Measurements from ENCODE around the gene CARNS1. TPM values are rescaled to one million over a fixed set of nuclear protein-coding genes. Genes with fewer than 3 reads are reported as not detected.

Gene CARNS1
- total RNA-seq, 3 donors from 2014 or later (not counting 1 experiment from before 2014, with no cell fraction given): 25.0 to 29.0 (median 25.0) TPM

GRCh38 chr11:67428052-67429001, 12.8 kb downstream of the CARNS1 start, which contains the start of gene RPS6KB2:
TSS of gene RPS6KB2 (plus strand) at chr11:67428494. CDS start at chr11:67428546, 52 bp downstream.
- Histone ChIP-seq H3K4me3 (ENCODE audit: low read length) (peak within 1 kb of the TSS; percentile 74), H3K4me1 (ENCODE audit: control insufficient read depth, insufficient read depth, low read length) (peaks cover 47% of the 10 kb centered on the region), H3K9me3 (ENCODE audit: control insufficient read depth, insufficient read depth, low read length) (no peaks in the 10 kb centered on the region), H3K27me3 (ENCODE audit: control insufficient read depth, insufficient read depth, low read length) (no peaks in the 10 kb centered on the region), H3K27ac (ENCODE audit: low read length) (peak within 1 kb of the TSS; percentile 83), H3K36me3 (ENCODE audit: control insufficient read depth, insufficient read depth, low read length) (peaks cover 18% of the 10 kb centered on the region)
- peak; percentile 90 to 96 (median 91) for ATAC-seq
- Mint-ChIP-seq H3K4me3 (peak within 1 kb of the TSS; percentile 93), H3K36me3 (no peaks in the 10 kb centered on the region), H3K27me3 (ENCODE audit: low read depth in 2 of 2) (no peaks in the 10 kb centered on the region), H3K4me1 (peaks cover 29 to 31% of the 10 kb centered on the region in 2 donors), H3K9me3 (no peaks in the 10 kb centered on the region), H3K27ac (peak within 1 kb of the TSS; percentile 92 to 94)
- no peak for TF ChIP-seq CTCF (IDR thresholded peaks at IDR 0.05)
- DNase-seq: peak; percentile 99 to 100
- WGBS (ENCODE audit: insufficient coverage): under 1% methylated on average over 68 of the region's 68 CpGs
- intact Hi-C loops (cut with micrococcal nuclease): loop anchor here (5.0 kb wide), 1 partner anchor 34 kb away; no protein-coding TSS in a partner anchor

- TF ChIP-seq CTCF (IDR thresholded peaks at IDR 0.05): no peak
- intact Hi-C loops (cut with micrococcal nuclease): loop anchor here (5.0 kb wide), 1 partner anchor 33 kb away; no protein-coding TSS in a partner anchor
- Histone ChIP-seq H3K4me1 (ENCODE audit: control insufficient read depth, insufficient read depth, low read length) (peaks cover 55% of the 10 kb centered on the region), H3K4me3 (ENCODE audit: low read length) (peak overlapping the region; percentile 74), H3K36me3 (ENCODE audit: control insufficient read depth, insufficient read depth, low read length) (peaks cover 18% of the 10 kb centered on the region), H3K9me3 (ENCODE audit: control insufficient read depth, insufficient read depth, low read length) (no peaks in the 10 kb centered on the region), H3K27me3 (ENCODE audit: control insufficient read depth, insufficient read depth, low read length) (no peaks in the 10 kb centered on the region), H3K27ac (ENCODE audit: low read length) (peak overlapping the region; percentile 83)
- H3K36me3 Mint-ChIP-seq: no peaks in the 10 kb centered on the region
- no peaks in the 10 kb centered on the region for H3K27me3 Mint-ChIP-seq (ENCODE audit: low read depth in 2 of 2)
- peak overlapping the region; percentile 92 to 94 for H3K27ac Mint-ChIP-seq
- WGBS (ENCODE audit: insufficient coverage): 61% methylated on average over 12 of the region's 12 CpGs
- DNase-seq (no peak), ATAC-seq (no peak)
- H3K4me3 Mint-ChIP-seq: peak overlapping the region; percentile 93
- H3K9me3 Mint-ChIP-seq: no peaks in the 10 kb centered on the region
- peaks cover 37 to 39% of the 10 kb centered on the region in 2 donors for H3K4me1 Mint-ChIP-seq
Measured at GRCh38 chr11:67429038-67429668, 13.7 kb downstream of the CARNS1 start.

DNA sequence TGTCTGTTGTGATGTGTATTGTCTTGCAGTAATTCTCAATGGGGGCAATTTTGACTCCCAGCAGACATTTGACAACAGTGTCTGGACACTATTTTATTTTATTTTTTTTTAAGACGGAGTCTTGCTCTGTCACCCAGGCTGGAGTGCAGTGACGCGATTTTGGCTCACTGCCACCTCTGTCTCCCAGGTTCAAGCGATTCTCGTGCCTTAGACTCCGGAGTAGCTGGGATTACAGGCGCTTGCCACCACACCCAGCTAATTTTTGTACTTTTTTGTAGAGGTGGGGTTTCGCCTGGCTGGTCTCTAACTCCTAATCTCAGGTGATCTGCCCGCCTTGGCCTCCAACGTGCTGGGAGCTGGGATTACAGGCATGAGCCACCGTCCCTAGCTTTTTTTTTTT, 14.2 kb downstream of the CARNS1 start:
- Histone ChIP-seq H3K27me3 (ENCODE audit: control insufficient read depth, insufficient read depth, low read length) (no peaks in the 10 kb centered on the region), H3K4me1 (ENCODE audit: control insufficient read depth, insufficient read depth, low read length) (peaks cover 55% of the 10 kb centered on the region), H3K9me3 (ENCODE audit: control insufficient read depth, insufficient read depth, low read length) (no peaks in the 10 kb centered on the region), H3K27ac (ENCODE audit: low read length) (no peak overlapping the region), H3K4me3 (ENCODE audit: low read length) (no peak overlapping the region), H3K36me3 (ENCODE audit: control insufficient read depth, insufficient read depth, low read length) (peaks cover 24% of the 10 kb centered on the region)
- Mint-ChIP-seq H3K27me3 (ENCODE audit: low read depth in 2 of 2) (no peaks in the 10 kb centered on the region), H3K27ac (peak overlapping the region in 1 of 2 donors; percentile 53), H3K9me3 (no peaks in the 10 kb centered on the region), H3K4me1 (peaks cover 36 to 39% of the 10 kb centered on the region in 2 donors), H3K4me3 (peak overlapping the region; percentile 58), H3K36me3 (no peaks in the 10 kb centered on the region)
- TF ChIP-seq CTCF (IDR thresholded peaks at IDR 0.05): no peak
- no peak for ATAC-seq
- DNase-seq: no peak
- intact Hi-C loops (cut with micrococcal nuclease): loop anchor here (5.0 kb wide), 1 partner anchor 33 kb away; no protein-coding TSS in a partner anchor
- WGBS (ENCODE audit: insufficient coverage): 95% methylated on average over 11 of the region's 11 CpGs
